Natural killer cell treated with Interleukin-12 subunit alpha and Interleukin-12 subunit beta and Interleukin-15 and Interleukin-18, amount 100 ng/mL, for 72 hours (primary cell): Measurements from ENCODE around the gene B9D1. TPM values are rescaled to one million over a fixed set of nuclear protein-coding genes. Genes with fewer than 3 reads are reported as not detected.

ENCODE experiments used
- total RNA-seq, 2 donors: library from RNA; stranded (reverse); gene quantifications; one replicate each; pipeline ENCODE4 v1.2.3, GENCODE V29; 2022

Gene B9D1
- total RNA-seq, 2 donors from 2014 or later, result 2.2 to 4.9 TPM

Other genes with a start within 250 kb of the B9D1 start
- 1 to 10 TPM; 5.3 to 9.6 TPM for gene GRAPL, start 235.1 kb downstream of the B9D1 start, total RNA-seq
- 10 to 100 TPM in 1 of 2 donors, 1 to 10 TPM in 1; 1.5 to 20.3 TPM for gene EPN2, start 125.4 kb downstream of the B9D1 start, total RNA-seq
- gene MAPK7, start 15.8 kb upstream of the B9D1 start, total RNA-seq, result 10 to 100 TPM; 28.7 to 29.8 TPM
- not detected for gene MFAP4, start 24.5 kb upstream of the B9D1 start, total RNA-seq
- 1 to 10 TPM in 1 of 2 donors, under 1 TPM in 1; 0.14 to 1.1 TPM for gene RNF112, start 48.5 kb upstream of the B9D1 start, total RNA-seq
- not detected for gene SLC47A1, start 171.1 kb upstream of the B9D1 start, total RNA-seq